WTC11 (cell line): ENCODE measurements around the gene TMEM187.

Experiments used
- ATF1 ChIP-seq: sonication (generic); formaldehyde crosslinking; IDR thresholded peaks from 2 replicates; pipeline ENCODE4 v1.8.1; 2023; ENCODE audit warnings: mild to moderate bottlenecking, moderate library complexity, missing genetic modification reagents
- CBFB ChIP-seq: sonication (generic); formaldehyde crosslinking; IDR thresholded peaks from 2 replicates; pipeline ENCODE4 v1.8.1; 2022; ENCODE audit warnings: mild to moderate bottlenecking, low read depth, missing genetic modification reagents
- NR1H2 ChIP-seq: sonication (generic); formaldehyde crosslinking; IDR thresholded peaks from 2 replicates; pipeline ENCODE4 v1.9.0; 2021; ENCODE audit warnings: mild to moderate bottlenecking, moderate library complexity, missing genetic modification reagents
- ZNF121 ChIP-seq: sonication (generic); formaldehyde crosslinking; IDR thresholded peaks from 2 replicates; pipeline ENCODE4 v1.8.0; 2023; ENCODE audit warnings: missing genetic modification reagents
- TF ChIP-seq, protein P1 (sequence below): sonication (generic); formaldehyde crosslinking; IDR thresholded peaks from 2 replicates; pipeline ENCODE4 v1.8.0; 2022; ENCODE audit warnings: missing genetic modification reagents
- TF ChIP-seq, protein P2 (sequence below): fragments of 200-600 bp; IDR thresholded peaks from 2 replicates; pipeline ENCODE4 v1.8.0; 2022; ENCODE audit warnings: antibody characterized with exemption
- TF ChIP-seq, protein P3 (sequence below): sonication (generic); formaldehyde crosslinking; IDR thresholded peaks from 2 replicates; pipeline ENCODE4 v1.8.0; 2023; ENCODE audit warnings: missing genetic modification reagents
- TF ChIP-seq, protein P4 (sequence below): fragments of 250-450 bp; sonication (Bioruptor Pico); IDR thresholded peaks from 2 replicates; pipeline ENCODE4 v1.8.0; 2021; ENCODE audit warnings: mild to moderate bottlenecking
- TF ChIP-seq, protein P5 (sequence below): sonication (generic); formaldehyde crosslinking; conservative IDR thresholded peaks from 2 replicates; pipeline ENCODE4 v1.8.1; 2022; ENCODE audit warnings: mild to moderate bottlenecking, missing genetic modification reagents
- TF ChIP-seq, protein P6 (sequence below): sonication (generic); formaldehyde crosslinking; IDR thresholded peaks from 2 replicates; pipeline ENCODE4 v1.8.0; 2023; ENCODE audit warnings: mild to moderate bottlenecking, missing genetic modification reagents
- TF ChIP-seq, protein P7 (sequence below): sonication (generic); formaldehyde crosslinking; IDR thresholded peaks from 2 replicates; pipeline ENCODE4 v1.8.0; 2022; ENCODE audit warnings: mild to moderate bottlenecking, missing genetic modification reagents

DNA sequence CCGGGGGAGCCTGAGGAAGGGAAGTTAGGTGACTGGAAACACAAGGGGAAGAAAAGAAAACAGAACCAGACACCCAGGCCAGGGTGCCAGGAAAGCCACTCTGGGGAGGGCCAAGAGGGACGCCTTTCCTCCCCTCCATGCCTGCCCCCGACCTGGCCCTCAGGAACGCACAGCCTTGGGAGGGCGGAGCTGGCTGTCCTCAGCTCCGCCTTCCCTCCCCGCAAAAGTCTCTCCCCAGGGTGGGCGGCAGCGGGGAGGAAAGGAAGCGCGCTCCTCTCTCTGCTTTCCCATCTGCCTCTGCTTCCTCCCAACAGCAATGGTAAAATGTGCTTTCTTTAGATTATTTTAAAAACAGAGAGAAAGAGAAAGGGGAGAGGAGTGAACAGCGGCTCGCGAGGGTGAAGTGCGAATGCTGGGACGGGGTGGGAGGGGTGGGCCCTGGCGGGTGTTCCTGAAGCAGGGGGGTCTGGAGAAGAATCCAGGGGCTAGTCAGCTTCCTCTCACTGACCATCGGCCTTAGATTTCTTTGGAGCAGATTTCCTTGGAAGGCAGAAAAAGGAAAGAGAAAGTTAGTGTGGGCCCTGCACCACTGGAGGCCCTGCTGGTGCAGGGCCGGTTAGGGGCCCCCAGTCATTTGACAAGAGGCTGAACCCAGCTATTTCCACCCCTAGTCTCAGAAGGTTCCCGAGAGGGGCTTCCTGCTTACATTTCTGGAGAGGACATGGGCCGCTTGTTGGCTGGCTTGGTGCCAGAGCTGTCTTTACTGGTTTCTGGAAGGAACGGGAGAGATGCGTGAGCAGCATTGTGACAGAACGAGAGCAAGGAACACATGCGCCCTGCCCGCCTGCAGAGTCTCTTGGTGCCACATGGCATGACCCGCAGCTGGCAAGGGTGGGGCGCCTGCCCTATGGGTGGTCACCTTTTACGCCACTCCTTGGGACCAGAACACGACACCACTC is 23.4 kb upstream of the TMEM187 start:
- TF ChIP-seq, protein P1, sequence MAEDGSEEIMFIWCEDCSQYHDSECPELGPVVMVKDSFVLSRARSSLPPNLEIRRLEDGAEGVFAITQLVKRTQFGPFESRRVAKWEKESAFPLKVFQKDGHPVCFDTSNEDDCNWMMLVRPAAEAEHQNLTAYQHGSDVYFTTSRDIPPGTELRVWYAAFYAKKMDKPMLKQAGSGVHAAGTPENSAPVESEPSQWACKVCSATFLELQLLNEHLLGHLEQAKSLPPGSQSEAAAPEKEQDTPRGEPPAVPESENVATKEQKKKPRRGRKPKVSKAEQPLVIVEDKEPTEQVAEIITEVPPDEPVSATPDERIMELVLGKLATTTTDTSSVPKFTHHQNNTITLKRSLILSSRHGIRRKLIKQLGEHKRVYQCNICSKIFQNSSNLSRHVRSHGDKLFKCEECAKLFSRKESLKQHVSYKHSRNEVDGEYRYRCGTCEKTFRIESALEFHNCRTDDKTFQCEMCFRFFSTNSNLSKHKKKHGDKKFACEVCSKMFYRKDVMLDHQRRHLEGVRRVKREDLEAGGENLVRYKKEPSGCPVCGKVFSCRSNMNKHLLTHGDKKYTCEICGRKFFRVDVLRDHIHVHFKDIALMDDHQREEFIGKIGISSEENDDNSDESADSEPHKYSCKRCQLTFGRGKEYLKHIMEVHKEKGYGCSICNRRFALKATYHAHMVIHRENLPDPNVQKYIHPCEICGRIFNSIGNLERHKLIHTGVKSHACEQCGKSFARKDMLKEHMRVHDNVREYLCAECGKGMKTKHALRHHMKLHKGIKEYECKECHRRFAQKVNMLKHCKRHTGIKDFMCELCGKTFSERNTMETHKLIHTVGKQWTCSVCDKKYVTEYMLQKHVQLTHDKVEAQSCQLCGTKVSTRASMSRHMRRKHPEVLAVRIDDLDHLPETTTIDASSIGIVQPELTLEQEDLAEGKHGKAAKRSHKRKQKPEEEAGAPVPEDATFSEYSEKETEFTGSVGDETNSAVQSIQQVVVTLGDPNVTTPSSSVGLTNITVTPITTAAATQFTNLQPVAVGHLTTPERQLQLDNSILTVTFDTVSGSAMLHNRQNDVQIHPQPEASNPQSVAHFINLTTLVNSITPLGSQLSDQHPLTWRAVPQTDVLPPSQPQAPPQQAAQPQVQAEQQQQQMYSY (CRISPR knock-in tag) = no peak
- TF ChIP-seq, protein P2, sequence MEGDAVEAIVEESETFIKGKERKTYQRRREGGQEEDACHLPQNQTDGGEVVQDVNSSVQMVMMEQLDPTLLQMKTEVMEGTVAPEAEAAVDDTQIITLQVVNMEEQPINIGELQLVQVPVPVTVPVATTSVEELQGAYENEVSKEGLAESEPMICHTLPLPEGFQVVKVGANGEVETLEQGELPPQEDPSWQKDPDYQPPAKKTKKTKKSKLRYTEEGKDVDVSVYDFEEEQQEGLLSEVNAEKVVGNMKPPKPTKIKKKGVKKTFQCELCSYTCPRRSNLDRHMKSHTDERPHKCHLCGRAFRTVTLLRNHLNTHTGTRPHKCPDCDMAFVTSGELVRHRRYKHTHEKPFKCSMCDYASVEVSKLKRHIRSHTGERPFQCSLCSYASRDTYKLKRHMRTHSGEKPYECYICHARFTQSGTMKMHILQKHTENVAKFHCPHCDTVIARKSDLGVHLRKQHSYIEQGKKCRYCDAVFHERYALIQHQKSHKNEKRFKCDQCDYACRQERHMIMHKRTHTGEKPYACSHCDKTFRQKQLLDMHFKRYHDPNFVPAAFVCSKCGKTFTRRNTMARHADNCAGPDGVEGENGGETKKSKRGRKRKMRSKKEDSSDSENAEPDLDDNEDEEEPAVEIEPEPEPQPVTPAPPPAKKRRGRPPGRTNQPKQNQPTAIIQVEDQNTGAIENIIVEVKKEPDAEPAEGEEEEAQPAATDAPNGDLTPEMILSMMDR = no peak
- TF ChIP-seq NR1H2 (CRISPR knock-in tag) = no peak
- TF ChIP-seq, protein P3, sequence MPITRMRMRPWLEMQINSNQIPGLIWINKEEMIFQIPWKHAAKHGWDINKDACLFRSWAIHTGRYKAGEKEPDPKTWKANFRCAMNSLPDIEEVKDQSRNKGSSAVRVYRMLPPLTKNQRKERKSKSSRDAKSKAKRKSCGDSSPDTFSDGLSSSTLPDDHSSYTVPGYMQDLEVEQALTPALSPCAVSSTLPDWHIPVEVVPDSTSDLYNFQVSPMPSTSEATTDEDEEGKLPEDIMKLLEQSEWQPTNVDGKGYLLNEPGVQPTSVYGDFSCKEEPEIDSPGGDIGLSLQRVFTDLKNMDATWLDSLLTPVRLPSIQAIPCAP (CRISPR knock-in tag) = no peak
- no peak for TF ChIP-seq ZNF121 (CRISPR knock-in tag)
- no peak for TF ChIP-seq CBFB (CRISPR knock-in tag)
- TF ChIP-seq, protein P4, sequence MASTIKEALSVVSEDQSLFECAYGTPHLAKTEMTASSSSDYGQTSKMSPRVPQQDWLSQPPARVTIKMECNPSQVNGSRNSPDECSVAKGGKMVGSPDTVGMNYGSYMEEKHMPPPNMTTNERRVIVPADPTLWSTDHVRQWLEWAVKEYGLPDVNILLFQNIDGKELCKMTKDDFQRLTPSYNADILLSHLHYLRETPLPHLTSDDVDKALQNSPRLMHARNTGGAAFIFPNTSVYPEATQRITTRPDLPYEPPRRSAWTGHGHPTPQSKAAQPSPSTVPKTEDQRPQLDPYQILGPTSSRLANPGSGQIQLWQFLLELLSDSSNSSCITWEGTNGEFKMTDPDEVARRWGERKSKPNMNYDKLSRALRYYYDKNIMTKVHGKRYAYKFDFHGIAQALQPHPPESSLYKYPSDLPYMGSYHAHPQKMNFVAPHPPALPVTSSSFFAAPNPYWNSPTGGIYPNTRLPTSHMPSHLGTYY = no peak
- TF ChIP-seq ATF1 (CRISPR knock-in tag) = no peak
- TF ChIP-seq, protein P5, sequence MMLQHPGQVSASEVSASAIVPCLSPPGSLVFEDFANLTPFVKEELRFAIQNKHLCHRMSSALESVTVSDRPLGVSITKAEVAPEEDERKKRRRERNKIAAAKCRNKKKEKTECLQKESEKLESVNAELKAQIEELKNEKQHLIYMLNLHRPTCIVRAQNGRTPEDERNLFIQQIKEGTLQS (CRISPR knock-in tag) = no peak
- TF ChIP-seq, protein P6, sequence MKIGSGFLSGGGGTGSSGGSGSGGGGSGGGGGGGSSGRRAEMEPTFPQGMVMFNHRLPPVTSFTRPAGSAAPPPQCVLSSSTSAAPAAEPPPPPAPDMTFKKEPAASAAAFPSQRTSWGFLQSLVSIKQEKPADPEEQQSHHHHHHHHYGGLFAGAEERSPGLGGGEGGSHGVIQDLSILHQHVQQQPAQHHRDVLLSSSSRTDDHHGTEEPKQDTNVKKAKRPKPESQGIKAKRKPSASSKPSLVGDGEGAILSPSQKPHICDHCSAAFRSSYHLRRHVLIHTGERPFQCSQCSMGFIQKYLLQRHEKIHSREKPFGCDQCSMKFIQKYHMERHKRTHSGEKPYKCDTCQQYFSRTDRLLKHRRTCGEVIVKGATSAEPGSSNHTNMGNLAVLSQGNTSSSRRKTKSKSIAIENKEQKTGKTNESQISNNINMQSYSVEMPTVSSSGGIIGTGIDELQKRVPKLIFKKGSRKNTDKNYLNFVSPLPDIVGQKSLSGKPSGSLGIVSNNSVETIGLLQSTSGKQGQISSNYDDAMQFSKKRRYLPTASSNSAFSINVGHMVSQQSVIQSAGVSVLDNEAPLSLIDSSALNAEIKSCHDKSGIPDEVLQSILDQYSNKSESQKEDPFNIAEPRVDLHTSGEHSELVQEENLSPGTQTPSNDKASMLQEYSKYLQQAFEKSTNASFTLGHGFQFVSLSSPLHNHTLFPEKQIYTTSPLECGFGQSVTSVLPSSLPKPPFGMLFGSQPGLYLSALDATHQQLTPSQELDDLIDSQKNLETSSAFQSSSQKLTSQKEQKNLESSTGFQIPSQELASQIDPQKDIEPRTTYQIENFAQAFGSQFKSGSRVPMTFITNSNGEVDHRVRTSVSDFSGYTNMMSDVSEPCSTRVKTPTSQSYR (CRISPR knock-in tag) = no peak
- TF ChIP-seq, protein P7, sequence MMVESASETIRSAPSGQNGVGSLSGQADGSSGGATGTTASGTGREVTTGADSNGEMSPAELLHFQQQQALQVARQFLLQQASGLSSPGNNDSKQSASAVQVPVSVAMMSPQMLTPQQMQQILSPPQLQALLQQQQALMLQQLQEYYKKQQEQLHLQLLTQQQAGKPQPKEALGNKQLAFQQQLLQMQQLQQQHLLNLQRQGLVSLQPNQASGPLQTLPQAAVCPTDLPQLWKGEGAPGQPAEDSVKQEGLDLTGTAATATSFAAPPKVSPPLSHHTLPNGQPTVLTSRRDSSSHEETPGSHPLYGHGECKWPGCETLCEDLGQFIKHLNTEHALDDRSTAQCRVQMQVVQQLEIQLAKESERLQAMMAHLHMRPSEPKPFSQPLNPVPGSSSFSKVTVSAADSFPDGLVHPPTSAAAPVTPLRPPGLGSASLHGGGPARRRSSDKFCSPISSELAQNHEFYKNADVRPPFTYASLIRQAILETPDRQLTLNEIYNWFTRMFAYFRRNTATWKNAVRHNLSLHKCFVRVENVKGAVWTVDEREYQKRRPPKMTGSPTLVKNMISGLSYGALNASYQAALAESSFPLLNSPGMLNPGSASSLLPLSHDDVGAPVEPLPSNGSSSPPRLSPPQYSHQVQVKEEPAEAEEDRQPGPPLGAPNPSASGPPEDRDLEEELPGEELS (CRISPR knock-in tag) = no peak
